HFF-Myc (cell line): ENCODE results near the gene MS4A18.

Experiments used
- DNase-seq: peaks from one replicate; pipeline ENCODE4 v3.0.0-alpha.2; 2011; ENCODE audit warnings: low read depth; ENCODE audit errors: extremely low read depth
- H3K4me3 ChIP-seq: replicated peaks from 2 replicates; pipeline ENCODE4 v1.5.1; 2011; ENCODE audit warnings: low read depth, mild to moderate bottlenecking, control low read depth, low read length
- TF ChIP-seq, protein P1 (sequence below): IDR thresholded peaks from 2 replicates; pipeline ENCODE4 v1.5.1; 2012; ENCODE audit warnings: mild to moderate bottlenecking, low read depth, low read length, control low read depth; ENCODE audit errors: missing control alignments

Gene MS4A18

DNA sequence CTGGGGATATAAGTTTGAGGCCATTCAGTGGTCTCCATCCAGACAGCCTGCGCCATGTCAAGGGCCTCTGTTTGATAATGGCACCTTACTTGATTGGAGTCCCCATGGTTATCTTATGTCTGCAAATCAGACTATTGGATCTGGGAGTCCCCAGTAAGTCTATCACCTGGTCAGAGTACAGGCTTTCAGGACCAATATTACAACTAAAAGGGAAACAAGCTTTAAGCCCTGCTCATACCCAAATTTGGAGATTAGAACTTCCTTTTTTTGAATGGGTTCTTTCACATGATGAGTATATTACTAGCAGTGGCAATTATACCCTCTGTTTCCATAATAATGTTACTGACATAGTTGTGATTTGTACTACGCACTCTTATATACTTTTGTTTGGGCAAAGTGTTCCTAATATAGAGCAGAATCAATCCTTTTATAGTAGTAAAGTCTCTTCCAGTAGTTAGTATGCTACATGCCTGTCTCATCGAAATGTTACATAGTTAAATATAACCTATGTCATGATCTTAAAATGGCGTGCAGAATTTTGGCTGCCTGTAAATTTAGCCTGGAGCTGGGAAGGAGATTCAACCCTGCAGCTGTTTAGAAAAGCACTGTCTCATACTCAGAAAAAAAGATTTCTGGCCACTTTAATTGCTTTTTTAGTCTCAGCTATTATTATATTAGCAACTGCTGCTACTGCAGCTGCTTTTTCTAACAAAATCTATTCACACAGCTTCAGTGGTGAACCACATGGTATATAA, 37.1 kb downstream of the MS4A18 start:
- H3K4me3 ChIP-seq: no peak overlapping the region
- TF ChIP-seq, protein P1, sequence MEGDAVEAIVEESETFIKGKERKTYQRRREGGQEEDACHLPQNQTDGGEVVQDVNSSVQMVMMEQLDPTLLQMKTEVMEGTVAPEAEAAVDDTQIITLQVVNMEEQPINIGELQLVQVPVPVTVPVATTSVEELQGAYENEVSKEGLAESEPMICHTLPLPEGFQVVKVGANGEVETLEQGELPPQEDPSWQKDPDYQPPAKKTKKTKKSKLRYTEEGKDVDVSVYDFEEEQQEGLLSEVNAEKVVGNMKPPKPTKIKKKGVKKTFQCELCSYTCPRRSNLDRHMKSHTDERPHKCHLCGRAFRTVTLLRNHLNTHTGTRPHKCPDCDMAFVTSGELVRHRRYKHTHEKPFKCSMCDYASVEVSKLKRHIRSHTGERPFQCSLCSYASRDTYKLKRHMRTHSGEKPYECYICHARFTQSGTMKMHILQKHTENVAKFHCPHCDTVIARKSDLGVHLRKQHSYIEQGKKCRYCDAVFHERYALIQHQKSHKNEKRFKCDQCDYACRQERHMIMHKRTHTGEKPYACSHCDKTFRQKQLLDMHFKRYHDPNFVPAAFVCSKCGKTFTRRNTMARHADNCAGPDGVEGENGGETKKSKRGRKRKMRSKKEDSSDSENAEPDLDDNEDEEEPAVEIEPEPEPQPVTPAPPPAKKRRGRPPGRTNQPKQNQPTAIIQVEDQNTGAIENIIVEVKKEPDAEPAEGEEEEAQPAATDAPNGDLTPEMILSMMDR: no peak
- DNase-seq: no peak

- H3K4me3 ChIP-seq: no peak overlapping the region
- TF ChIP-seq, protein P1: peak; percentile 14
- DNase-seq: no peak
Measured at GRCh38 chr11:60762851-60763691, 38.6 kb downstream of the MS4A18 start.

GRCh38 chr11:60763692-60764369, 39.3 kb downstream of the MS4A18 start:
- DNase-seq: no peak
- TF ChIP-seq, protein P1: no peak
- H3K4me3 ChIP-seq: no peak overlapping the region

DNA sequence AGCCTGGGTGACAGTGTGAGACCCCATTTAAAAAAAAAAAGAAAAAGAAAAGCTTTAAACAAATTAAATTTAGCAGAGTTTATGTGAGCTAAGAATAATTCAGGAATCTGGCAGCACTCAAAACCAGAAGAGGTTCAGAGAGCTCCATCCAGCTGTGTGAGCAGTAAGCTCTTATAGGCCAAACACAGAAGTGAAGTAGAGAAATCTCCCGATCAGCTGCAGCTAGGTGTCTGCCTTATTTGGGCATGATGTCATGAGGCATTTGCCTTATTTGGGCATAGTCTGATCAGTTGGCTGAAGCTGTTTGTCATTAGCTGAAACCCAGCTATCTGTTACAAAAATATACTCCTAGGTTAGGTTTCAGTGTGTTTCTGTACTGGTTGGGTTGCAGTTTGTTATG, 40.4 kb downstream of the MS4A18 start:
- H3K4me3 ChIP-seq: no peak overlapping the region
- no peak for DNase-seq
- TF ChIP-seq, protein P1: no peak

DNA sequence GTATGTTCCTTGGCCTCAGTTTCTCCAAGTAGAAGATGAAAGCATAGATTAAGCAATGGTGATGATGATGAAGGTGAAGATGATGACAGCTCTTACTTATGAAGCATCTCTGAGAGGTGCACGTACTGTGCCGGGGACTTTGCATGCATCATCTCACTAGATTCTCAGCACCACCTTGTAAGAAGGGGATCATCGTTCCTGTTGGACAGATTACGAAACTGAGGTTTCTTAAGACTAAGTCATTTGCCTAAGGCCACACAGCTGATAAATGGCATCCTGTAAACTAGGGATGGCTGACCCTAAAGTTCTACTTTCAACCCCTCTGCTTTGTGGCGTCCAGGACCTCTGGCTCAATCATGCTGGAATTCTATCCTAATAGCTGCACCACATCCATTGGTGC, 40.8 kb downstream of the MS4A18 start:
- no peak overlapping the region for H3K4me3 ChIP-seq
- DNase-seq: no peak

DNA sequence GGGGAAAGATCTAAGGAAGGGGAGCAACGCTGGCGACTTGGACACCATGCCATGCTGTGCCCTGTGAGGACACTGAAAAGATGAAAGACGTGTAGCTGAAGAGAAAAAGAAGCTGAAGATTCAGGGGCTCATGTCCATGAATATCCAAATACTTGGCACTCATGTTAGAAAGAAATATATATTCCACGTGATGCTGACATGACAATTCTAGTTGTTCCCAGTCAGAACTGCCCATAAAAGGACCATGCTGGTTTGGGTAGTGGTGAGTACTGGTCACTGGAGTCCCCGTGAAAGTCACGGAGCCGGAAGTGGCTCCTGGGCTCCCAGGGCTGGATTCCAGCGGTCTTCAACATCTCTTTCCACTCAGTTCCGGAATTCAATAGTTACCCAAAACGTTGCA, 42.0 kb downstream of the MS4A18 start:
- H3K4me3 ChIP-seq: no peak overlapping the region
- TF ChIP-seq, protein P1: no peak
- no peak for DNase-seq

More for the DNA sequence above, 40.8 kb downstream of the MS4A18 start:
- TF ChIP-seq, protein P1: no peak
